ENCODE data around the gene C22orf23. TPM values are rescaled to one million over a fixed set of nuclear protein-coding genes. Genes with fewer than 3 reads are reported as not detected.

C22orf23 gene
- total RNA-seq, 1 donor from 2014 or later: not detected

GRCh38 chr22:37940698-37941376 lies 12.6 kb downstream of the C22orf23 start:
- H3K27me3 ChIP-seq (ENCODE audit: control insufficient read depth, insufficient read depth, low read length): no peaks in the 10 kb centered on the region
- DNase-seq (ENCODE audit: low read depth): no peak
- no peak for TF ChIP-seq CTCF (IDR thresholded peaks at IDR 0.05; ENCODE audit: insufficient read depth, low read length, poor library complexity, severe bottlenecking)
- no peak overlapping the region for H3K4me3 ChIP-seq (ENCODE audit: low read depth, low read length)
- peaks cover 5% of the 10 kb centered on the region for H3K36me3 ChIP-seq (ENCODE audit: control insufficient read depth, insufficient read depth, low read length)

- no peaks in the 10 kb centered on the region for H3K27me3 ChIP-seq (ENCODE audit: control insufficient read depth, insufficient read depth, low read length)
- H3K36me3 ChIP-seq (ENCODE audit: control insufficient read depth, insufficient read depth, low read length): peaks cover 5% of the 10 kb centered on the region
- TF ChIP-seq CTCF (IDR thresholded peaks at IDR 0.05; ENCODE audit: insufficient read depth, low read length, poor library complexity, severe bottlenecking): peak; percentile 99
- peak; percentile 56 for DNase-seq (ENCODE audit: low read depth)
- no peak overlapping the region for H3K4me3 ChIP-seq (ENCODE audit: low read depth, low read length)
Observed at GRCh38 chr22:37933711-37934376, 19.6 kb downstream of the C22orf23 start.

- Histone ChIP-seq H3K36me3 (ENCODE audit: control insufficient read depth, insufficient read depth, low read length) (peaks cover 5% of the 10 kb centered on the region), H3K27me3 (ENCODE audit: control insufficient read depth, insufficient read depth, low read length) (no peaks in the 10 kb centered on the region), H3K4me3 (ENCODE audit: low read depth, low read length) (no peak overlapping the region)
- DNase-seq (ENCODE audit: low read depth): no peak
- TF ChIP-seq CTCF (IDR thresholded peaks at IDR 0.05; ENCODE audit: insufficient read depth, low read length, poor library complexity, severe bottlenecking): no peak
Observed at GRCh38 chr22:37932821-37933578, 20.4 kb downstream of the C22orf23 start.

GRCh38 chr22:37932401-37932800 lies 21.0 kb downstream of the C22orf23 start:
- TF ChIP-seq CTCF (IDR thresholded peaks at IDR 0.05; ENCODE audit: insufficient read depth, low read length, poor library complexity, severe bottlenecking): no peak
- no peaks in the 10 kb centered on the region for H3K27me3 ChIP-seq (ENCODE audit: control insufficient read depth, insufficient read depth, low read length)
- no peak for DNase-seq (ENCODE audit: low read depth)
- H3K36me3 ChIP-seq (ENCODE audit: control insufficient read depth, insufficient read depth, low read length): peaks cover 4% of the 10 kb centered on the region
- H3K4me3 ChIP-seq (ENCODE audit: low read depth, low read length): no peak overlapping the region

GRCh38 chr22:37931893-37932389 lies 21.5 kb downstream of the C22orf23 start:
- H3K36me3 ChIP-seq (ENCODE audit: control insufficient read depth, insufficient read depth, low read length): peaks cover 4% of the 10 kb centered on the region
- no peaks in the 10 kb centered on the region for H3K27me3 ChIP-seq (ENCODE audit: control insufficient read depth, insufficient read depth, low read length)
- no peak for TF ChIP-seq CTCF (IDR thresholded peaks at IDR 0.05; ENCODE audit: insufficient read depth, low read length, poor library complexity, severe bottlenecking)
- H3K4me3 ChIP-seq (ENCODE audit: low read depth, low read length): no peak overlapping the region
- DNase-seq (ENCODE audit: low read depth): no peak

Data from kidney epithelial cell (primary cell).